ENCODE results near the gene BMPR1A. TPM values are rescaled to one million over a fixed set of nuclear protein-coding genes. Genes with fewer than 3 reads are reported as not detected.

The BMPR1A gene
- total and polyA plus RNA-seq, 3 experiments from 2014 or later = 6.4 to 21.9 (median 20.9) TPM

DNA sequence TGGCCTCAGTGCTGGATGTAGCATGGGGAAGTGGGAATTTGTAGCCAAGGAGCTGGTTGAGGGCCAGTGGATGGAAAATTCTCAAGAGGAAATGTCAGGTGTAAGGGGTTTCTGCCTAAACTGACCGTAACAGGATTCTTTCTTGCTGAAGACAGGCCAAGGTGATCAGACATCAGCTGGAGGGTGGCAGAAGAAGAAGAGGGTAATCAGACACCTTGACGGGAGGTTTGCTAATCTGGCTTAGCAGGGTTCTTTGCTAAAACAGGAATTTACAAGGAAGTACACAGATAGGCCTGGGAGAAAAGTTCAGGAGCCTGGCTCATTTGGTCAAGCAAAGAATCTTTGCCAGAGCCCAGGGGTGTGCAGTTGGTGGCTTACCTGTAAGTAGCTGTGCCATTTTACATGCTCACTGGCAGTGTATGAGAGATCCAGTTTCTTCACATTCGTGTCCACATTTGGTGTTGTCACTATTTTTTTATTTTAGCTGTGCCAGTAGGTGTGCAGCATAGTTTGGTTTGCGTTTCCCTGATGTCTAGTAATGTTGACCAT lies 73.7 kb downstream of the BMPR1A start:
- no peaks in the 10 kb centered on the region for H3K36me3 ChIP-seq (ENCODE audit: insufficient read depth, low read length)

DNA sequence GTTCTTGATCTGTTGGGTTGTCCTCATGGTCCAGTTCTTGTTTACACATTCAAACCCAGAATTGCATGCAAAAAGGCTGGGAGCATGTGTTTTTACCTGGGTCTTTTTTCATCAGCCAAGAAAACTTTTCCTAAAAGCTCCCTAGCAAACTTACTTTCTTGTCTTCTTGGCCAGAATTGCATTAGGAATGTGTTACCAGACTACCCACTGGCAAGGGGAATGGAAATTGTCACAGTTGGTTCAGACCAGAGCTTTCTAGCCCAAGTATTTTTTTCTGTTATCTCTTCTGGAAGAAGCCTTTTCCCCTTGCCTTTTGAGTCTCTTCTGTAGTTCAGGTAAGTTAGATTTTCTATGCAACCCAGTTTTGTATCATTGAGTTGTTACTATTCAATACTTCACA lies 77.5 kb downstream of the BMPR1A start:
- Histone ChIP-seq H3K4me1 (ENCODE audit: insufficient read depth, low read length) (no peaks in the 10 kb centered on the region), H3K4me3 (ENCODE audit: low read length) (no peak overlapping the region), H3K27ac (ENCODE audit: low read depth, low read length) (no peak overlapping the region), H3K9me3 (ENCODE audit: low read length) (no peaks in the 10 kb centered on the region), H3K36me3 (ENCODE audit: insufficient read depth, low read length) (no peaks in the 10 kb centered on the region), H3K27me3 (ENCODE audit: insufficient read depth, low read length, poor library complexity, severe bottlenecking) (no peaks in the 10 kb centered on the region)
- H3K4me3 Mint-ChIP-seq = no peak overlapping the region
- H3K27ac Mint-ChIP-seq = no peak overlapping the region
- ChIA-PET CTCF (interaction anchor here (0.6 kb wide), 1 partner anchor 351 kb away, joined by 3 read pairs; no protein-coding TSS in a partner anchor), POLR2A (no interaction called here)
- peaks cover 0 to 3% (median 1%) of the 10 kb centered on the region in 3 donors for H3K36me3 Mint-ChIP-seq
- H3K9me3 Mint-ChIP-seq = no peaks in the 10 kb centered on the region
- DNase-seq = no peak
- H3K4me1 Mint-ChIP-seq = peaks cover 18 to 40% (median 29%) of the 10 kb centered on the region in 3 donors
- no peaks in the 10 kb centered on the region for H3K27me3 Mint-ChIP-seq

More for the DNA sequence above, 73.7 kb downstream of the BMPR1A start:
- ChIA-PET POLR2A (no interaction called here), CTCF (no interaction called here)
- Histone ChIP-seq H3K27me3 (ENCODE audit: insufficient read depth, low read length, poor library complexity, severe bottlenecking) (no peaks in the 10 kb centered on the region), H3K4me1 (ENCODE audit: insufficient read depth, low read length) (no peaks in the 10 kb centered on the region), H3K9me3 (ENCODE audit: low read length) (no peaks in the 10 kb centered on the region), H3K27ac (ENCODE audit: low read depth, low read length) (no peak overlapping the region), H3K4me3 (ENCODE audit: low read length) (no peak overlapping the region)
- peaks cover 0 to 3% (median 0%) of the 10 kb centered on the region in 3 donors for H3K36me3 Mint-ChIP-seq
- DNase-seq = no peak
- H3K27ac Mint-ChIP-seq = peak overlapping the region in 1 of 8 donors; percentile 20
- peaks cover 9 to 25% (median 18%) of the 10 kb centered on the region in 3 donors for H3K4me1 Mint-ChIP-seq
- H3K9me3 Mint-ChIP-seq = no peaks in the 10 kb centered on the region
- H3K4me3 Mint-ChIP-seq = no peak overlapping the region
- H3K27me3 Mint-ChIP-seq = no peaks in the 10 kb centered on the region

DNA sequence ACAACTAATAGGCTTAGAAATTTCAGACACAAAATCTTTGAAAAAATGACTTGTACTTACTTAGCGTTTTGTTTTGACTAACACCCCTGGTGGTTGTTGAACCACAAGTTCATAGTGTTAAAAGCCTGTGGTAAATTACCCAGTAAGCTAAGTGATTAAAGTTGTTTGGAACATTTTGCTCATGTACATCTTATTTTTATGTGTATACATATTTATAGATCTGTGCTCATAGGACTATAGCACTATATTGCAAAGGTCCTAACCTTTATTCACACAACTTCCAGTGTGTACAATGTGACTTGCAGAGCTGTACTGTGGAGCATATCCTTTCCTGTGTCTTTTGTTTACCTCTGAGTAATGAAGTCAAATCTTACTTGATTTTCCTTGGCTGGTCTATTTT lies 79.6 kb downstream of the BMPR1A start:
- no peaks in the 10 kb centered on the region for H3K4me1 ChIP-seq (ENCODE audit: insufficient read depth, low read length)
- H3K27ac ChIP-seq (ENCODE audit: low read depth, low read length) = no peak overlapping the region
- no peaks in the 10 kb centered on the region for H3K27me3 ChIP-seq (ENCODE audit: insufficient read depth, low read length, poor library complexity, severe bottlenecking)
- H3K4me3 ChIP-seq (ENCODE audit: low read length) = no peak overlapping the region
- no peak for DNase-seq
- POLR2A ChIA-PET = no interaction called here
- H3K9me3 ChIP-seq (ENCODE audit: low read length) = no peaks in the 10 kb centered on the region
- peaks cover 7 to 15% (median 10%) of the 10 kb centered on the region in 3 donors for H3K36me3 Mint-ChIP-seq
- H3K36me3 ChIP-seq (ENCODE audit: insufficient read depth, low read length) = peaks cover 4% of the 10 kb centered on the region
- H3K9me3 Mint-ChIP-seq = no peaks in the 10 kb centered on the region
- no peaks in the 10 kb centered on the region for H3K27me3 Mint-ChIP-seq
- H3K4me3 Mint-ChIP-seq = no peak overlapping the region
- CTCF ChIA-PET = interaction anchor here (1.0 kb wide), 1 partner anchor 457 kb away, joined by 3 read pairs; no protein-coding TSS in a partner anchor
- peaks cover 13 to 40% (median 29%) of the 10 kb centered on the region in 3 donors for H3K4me1 Mint-ChIP-seq
- peak overlapping the region in 1 of 8 donors; percentile 30 for H3K27ac Mint-ChIP-seq

DNA sequence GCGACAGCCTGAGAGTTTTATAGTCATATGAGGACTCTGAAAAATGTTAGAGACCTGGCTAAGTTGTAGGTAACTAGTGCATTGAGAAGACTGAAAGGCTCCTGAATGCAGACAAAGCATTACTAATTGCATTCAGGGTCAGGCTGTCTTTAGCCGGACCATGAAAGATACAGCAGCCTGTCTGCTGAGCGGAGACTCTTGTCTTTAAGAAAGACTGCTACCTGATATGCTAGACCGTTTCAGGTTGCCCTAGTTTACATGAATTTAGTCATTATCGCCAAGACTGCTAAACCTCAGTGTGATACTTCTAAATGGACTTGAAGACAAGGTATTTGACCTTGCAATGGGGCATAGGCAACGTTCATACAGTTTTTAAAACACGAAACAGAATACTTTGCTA lies 81.2 kb downstream of the BMPR1A start:
- H3K27ac ChIP-seq (ENCODE audit: low read depth, low read length) = no peak overlapping the region
- H3K4me1 ChIP-seq (ENCODE audit: insufficient read depth, low read length) = no peaks in the 10 kb centered on the region
- H3K9me3 Mint-ChIP-seq = no peaks in the 10 kb centered on the region
- peaks cover 16 to 26% (median 20%) of the 10 kb centered on the region in 3 donors for H3K36me3 Mint-ChIP-seq
- no peak overlapping the region for H3K27ac Mint-ChIP-seq
- DNase-seq = no peak
- H3K27me3 Mint-ChIP-seq = no peaks in the 10 kb centered on the region
- no peak overlapping the region for H3K4me3 ChIP-seq (ENCODE audit: low read length)
- CTCF ChIA-PET = no interaction called here
- peaks cover 13 to 36% (median 29%) of the 10 kb centered on the region in 3 donors for H3K4me1 Mint-ChIP-seq
- POLR2A ChIA-PET = no interaction called here
- H3K36me3 ChIP-seq (ENCODE audit: insufficient read depth, low read length) = peaks cover 4% of the 10 kb centered on the region
- H3K4me3 Mint-ChIP-seq = no peak overlapping the region
- H3K9me3 ChIP-seq (ENCODE audit: low read length) = no peaks in the 10 kb centered on the region
- H3K27me3 ChIP-seq (ENCODE audit: insufficient read depth, low read length, poor library complexity, severe bottlenecking) = no peaks in the 10 kb centered on the region

DNA sequence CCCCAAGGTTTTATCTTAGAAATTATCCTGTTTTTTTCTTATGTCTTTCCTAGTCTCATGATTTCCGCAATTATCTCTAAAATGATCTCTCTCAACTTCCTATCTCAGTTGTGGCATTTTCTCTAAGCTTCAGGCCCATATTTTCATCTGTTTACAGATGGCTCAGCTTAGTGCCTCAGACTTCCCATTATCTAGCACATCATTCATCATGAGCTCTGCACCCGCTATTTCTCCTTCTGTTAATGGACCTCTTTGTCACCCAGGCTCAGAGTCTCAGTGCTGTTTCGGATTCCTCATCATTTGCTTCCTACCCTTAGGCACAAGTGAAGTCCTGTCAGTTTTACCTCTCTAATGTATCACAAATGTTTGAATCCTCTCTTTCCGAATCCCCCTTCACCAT lies 84.1 kb downstream of the BMPR1A start:
- Mint-ChIP-seq H3K9me3 (no peaks in the 10 kb centered on the region), H3K27me3 (no peaks in the 10 kb centered on the region), H3K27ac (peak overlapping the region in 1 of 8 donors; percentile 0), H3K36me3 (peaks cover 17 to 40% (median 24%) of the 10 kb centered on the region in 3 donors), H3K4me1 (peaks cover 8 to 14% (median 9%) of the 10 kb centered on the region in 3 donors), H3K4me3 (no peak overlapping the region)
- no peak for DNase-seq
- Histone ChIP-seq H3K36me3 (ENCODE audit: insufficient read depth, low read length) (peaks cover 8% of the 10 kb centered on the region), H3K4me3 (ENCODE audit: low read length) (no peak overlapping the region), H3K27me3 (ENCODE audit: insufficient read depth, low read length, poor library complexity, severe bottlenecking) (no peaks in the 10 kb centered on the region), H3K9me3 (ENCODE audit: low read length) (no peaks in the 10 kb centered on the region), H3K27ac (ENCODE audit: low read depth, low read length) (no peak overlapping the region), H3K4me1 (ENCODE audit: insufficient read depth, low read length) (no peaks in the 10 kb centered on the region)
- CTCF ChIA-PET = no interaction called here
- POLR2A ChIA-PET = no interaction called here

DNA sequence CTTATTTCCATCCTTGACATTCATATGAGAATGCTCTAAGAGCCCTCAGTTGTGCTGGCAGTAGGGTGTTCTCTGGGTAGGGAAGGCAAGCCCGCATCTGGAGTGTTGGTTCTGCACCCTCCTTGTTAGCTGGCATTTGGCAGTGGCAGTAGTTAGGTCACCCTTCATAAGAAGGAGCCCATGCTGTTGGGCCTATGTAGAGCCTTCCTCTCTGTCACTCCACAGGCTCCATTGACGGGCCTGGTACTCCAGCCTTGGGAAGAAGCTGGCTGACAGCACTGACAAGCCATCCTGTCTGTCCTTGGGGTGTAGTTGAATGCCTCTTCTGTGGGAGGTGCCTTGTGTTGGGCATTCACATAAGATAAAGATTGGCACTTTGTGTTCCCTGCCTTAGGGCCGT lies 89.7 kb downstream of the BMPR1A start:
- Mint-ChIP-seq H3K4me1 (no peaks in the 10 kb centered on the region), H3K36me3 (peaks cover 10 to 29% (median 26%) of the 10 kb centered on the region in 3 donors), H3K27me3 (no peaks in the 10 kb centered on the region), H3K4me3 (no peak overlapping the region), H3K27ac (no peak overlapping the region), H3K9me3 (no peaks in the 10 kb centered on the region)
- Histone ChIP-seq H3K9me3 (ENCODE audit: low read length) (no peaks in the 10 kb centered on the region), H3K4me1 (ENCODE audit: insufficient read depth, low read length) (no peaks in the 10 kb centered on the region), H3K36me3 (ENCODE audit: insufficient read depth, low read length) (peaks cover 3% of the 10 kb centered on the region), H3K4me3 (ENCODE audit: low read length) (no peak overlapping the region), H3K27me3 (ENCODE audit: insufficient read depth, low read length, poor library complexity, severe bottlenecking) (no peaks in the 10 kb centered on the region), H3K27ac (ENCODE audit: low read depth, low read length) (no peak overlapping the region)
- POLR2A ChIA-PET = no interaction called here
- no peak for DNase-seq
- CTCF ChIA-PET = no interaction called here

DNA sequence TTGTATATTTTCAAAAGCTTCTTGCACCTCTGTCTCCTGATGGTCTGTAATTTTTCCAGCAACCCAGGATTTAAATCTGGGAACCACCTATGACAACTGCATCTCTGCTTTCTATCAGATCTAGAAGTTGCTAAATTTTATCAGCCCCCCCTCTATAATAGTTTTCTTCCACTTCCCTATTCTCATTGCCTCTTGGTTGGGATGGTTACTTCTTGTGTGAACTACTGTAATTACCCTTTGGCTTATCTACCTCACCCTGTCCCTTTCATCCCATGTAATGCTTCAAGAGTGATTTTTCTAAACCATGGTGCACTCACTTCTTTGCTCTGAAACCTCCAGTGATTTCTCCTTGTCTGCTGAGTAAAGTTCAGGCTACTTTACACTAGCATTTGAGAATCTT lies 92.3 kb downstream of the BMPR1A start:
- Histone ChIP-seq H3K4me1 (ENCODE audit: insufficient read depth, low read length) (no peaks in the 10 kb centered on the region), H3K27ac (ENCODE audit: low read depth, low read length) (no peak overlapping the region), H3K36me3 (ENCODE audit: insufficient read depth, low read length) (no peaks in the 10 kb centered on the region), H3K4me3 (ENCODE audit: low read length) (no peak overlapping the region), H3K27me3 (ENCODE audit: insufficient read depth, low read length, poor library complexity, severe bottlenecking) (no peaks in the 10 kb centered on the region), H3K9me3 (ENCODE audit: low read length) (no peaks in the 10 kb centered on the region)
- no peak overlapping the region for H3K4me3 Mint-ChIP-seq
- ChIA-PET CTCF (no interaction called here), POLR2A (no interaction called here)
- H3K4me1 Mint-ChIP-seq = no peaks in the 10 kb centered on the region
- no peak for DNase-seq
- H3K36me3 Mint-ChIP-seq = peaks cover 21 to 24% (median 23%) of the 10 kb centered on the region in 3 donors
- H3K27ac Mint-ChIP-seq = peak overlapping the region in 1 of 8 donors; percentile 0
- no peaks in the 10 kb centered on the region for H3K27me3 Mint-ChIP-seq
- H3K9me3 Mint-ChIP-seq = peaks cover 0 to 10% (median 2%) of the 10 kb centered on the region in 5 donors

DNA sequence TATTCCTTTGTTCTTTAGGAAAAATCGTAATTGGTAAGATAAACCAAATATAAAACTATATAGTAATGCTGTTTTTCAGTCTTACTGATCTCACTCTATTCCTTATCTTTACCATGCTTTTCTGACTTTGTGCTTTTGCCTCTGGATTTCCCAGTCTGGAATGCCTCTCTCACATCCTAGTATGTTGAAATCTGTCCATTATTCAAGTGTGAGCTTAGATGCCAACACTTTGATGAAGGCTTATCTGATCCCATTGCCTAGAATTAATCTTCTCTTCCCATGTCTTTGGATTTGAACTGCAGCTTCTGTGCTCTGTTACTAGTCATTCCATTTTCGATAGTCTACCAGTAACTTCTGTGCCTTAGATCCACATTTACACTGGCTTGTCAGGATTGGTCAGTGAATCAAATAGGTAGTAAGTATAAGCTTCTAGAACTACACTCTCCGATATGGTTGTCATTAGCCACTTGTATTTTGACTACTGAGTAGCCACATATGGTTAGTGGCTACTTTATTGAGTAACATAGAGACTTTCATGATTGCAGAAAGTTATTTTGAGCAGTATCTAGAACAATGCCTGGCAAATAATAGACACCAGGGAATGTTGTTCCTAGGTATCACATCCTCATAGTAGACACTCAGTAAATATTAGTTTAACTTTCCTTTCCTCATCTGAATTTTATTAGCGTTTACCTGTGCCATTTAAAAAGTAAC lies 92.9 kb downstream of the BMPR1A start:
- Histone ChIP-seq H3K27me3 (ENCODE audit: insufficient read depth, low read length, poor library complexity, severe bottlenecking) (no peaks in the 10 kb centered on the region), H3K27ac (ENCODE audit: low read depth, low read length) (no peak overlapping the region), H3K9me3 (ENCODE audit: low read length) (no peaks in the 10 kb centered on the region), H3K4me3 (ENCODE audit: low read length) (no peak overlapping the region), H3K36me3 (ENCODE audit: insufficient read depth, low read length) (no peaks in the 10 kb centered on the region), H3K4me1 (ENCODE audit: insufficient read depth, low read length) (no peaks in the 10 kb centered on the region)
- Mint-ChIP-seq H3K4me3 (no peak overlapping the region), H3K27me3 (no peaks in the 10 kb centered on the region), H3K27ac (peak overlapping the region in 1 of 8 donors; percentile 11), H3K4me1 (no peaks in the 10 kb centered on the region), H3K9me3 (peaks cover 0 to 10% (median 2%) of the 10 kb centered on the region in 5 donors), H3K36me3 (peaks cover 21 to 24% (median 22%) of the 10 kb centered on the region in 3 donors)
- POLR2A ChIA-PET = no interaction called here
- CTCF ChIA-PET = no interaction called here
- DNase-seq = no peak

Measured in CD8-positive, alpha-beta memory T cell (primary cell).